ENCODE results near the gene FAM53A.

- no peak for TF ChIP-seq ATF3 (IDR thresholded peaks at IDR 0.05; ENCODE audit: borderline replicate concordance, extremely low read depth, low read depth, low read length)
- no peak for TF ChIP-seq SPI1 (IDR thresholded peaks at IDR 0.05; ENCODE audit: borderline replicate concordance, insufficient read depth, low read depth, low read length)
- TF ChIP-seq CTCF (IDR thresholded peaks at IDR 0.05 in 2 of 3, conservative IDR thresholded peaks at IDR 0.05 in 1 of 3; ENCODE audit: control insufficient read depth in 2 of 3, extremely low read depth in 1 of 3, insufficient read depth in 1 of 3, low read depth in 3 of 3, low read length in 3 of 3) = no peak
These were observed 43.3 kb upstream of the FAM53A start for GRCh38 chr4:1727117-1728031.

All from GM12878 (cell line).